ENCODE measurements around the gene NPBWR2. TPM values are rescaled to one million over a fixed set of nuclear protein-coding genes. Genes with fewer than 3 reads are reported as not detected.

Gene NPBWR2
- total RNA-seq: not detected in 2 replicates

GRCh38 chr20:64106981-64107735 lies at the start of gene NPBWR2:
Gene NPBWR2, minus strand, starts transcription at chr20:64107565. Its CDS starts 734 bp downstream, at chr20:64106831.

GRCh38 chr20:64083804-64084684 lies 23.3 kb downstream of the NPBWR2 start, which contains the start of gene LKAAEAR1:
Gene LKAAEAR1, minus strand, starts transcription at chr20:64084398. Its CDS starts 179 bp downstream, at chr20:64084219.

GRCh38 chr20:64080013-64080812 lies 27.2 kb downstream of the NPBWR2 start, which contains the start of gene OPRL1:
Gene OPRL1, plus strand, starts transcription at chr20:64080082. Its CDS starts 12,639 bp downstream, at chr20:64092721.

GRCh38 chr20:64079273-64080012 lies 27.9 kb downstream of the NPBWR2 start, which contains the start of gene RGS19:
Gene RGS19, minus strand, starts transcription at chr20:64079518. Its CDS starts 2,632 bp downstream, at chr20:64076886.

GRCh38 chr20:64062596-64063388 lies 44.6 kb downstream of the NPBWR2 start, which contains the start of gene TCEA2:
Gene TCEA2, plus strand, starts transcription at chr20:64063198. Its CDS starts 115 bp downstream, at chr20:64063313.

Other genes with a start within 250 kb of the NPBWR2 start
- gene ABHD16B, start 246.1 kb downstream of the NPBWR2 start, total RNA-seq: not detected in 2 replicates
- 92.1 and 109 TPM in 2 replicates for gene TPD52L2, start 242.3 kb downstream of the NPBWR2 start, total RNA-seq
- gene DNAJC5, start 212.4 kb downstream of the NPBWR2 start, total RNA-seq: 33.3 and 34.3 TPM in 2 replicates
- gene UCKL1, start 151.1 kb downstream of the NPBWR2 start, total RNA-seq: 9.9 and 12.8 TPM in 2 replicates
- 13.3 and 14.0 TPM in 2 replicates for gene ZNF512B, start 137.6 kb downstream of the NPBWR2 start, total RNA-seq
- not detected in 2 replicates for gene SAMD10, start 127.9 kb downstream of the NPBWR2 start, total RNA-seq
- gene PRPF6, start 126.4 kb downstream of the NPBWR2 start, total RNA-seq: 52.2 and 56.1 TPM in 2 replicates
- gene C20orf204, start 71.4 kb downstream of the NPBWR2 start, total RNA-seq: 0.34 and 0.87 TPM in 2 replicates
- gene SOX18, start 57.9 kb downstream of the NPBWR2 start, total RNA-seq: 1.7 and 3.2 TPM in 2 replicates
- gene TCEA2, start 44.4 kb downstream of the NPBWR2 start, total RNA-seq: 26.6 and 26.8 TPM in 2 replicates
- gene RGS19, start 28.0 kb downstream of the NPBWR2 start, total RNA-seq: 8.2 and 11.9 TPM in 2 replicates
- 0.34 and 0.44 TPM in 2 replicates for gene OPRL1, start 27.5 kb downstream of the NPBWR2 start, total RNA-seq
- 2.1 TPM in 2 replicates for gene LKAAEAR1, start 23.2 kb downstream of the NPBWR2 start, total RNA-seq
- not detected in 2 replicates for gene MYT1, start 56.9 kb upstream of the NPBWR2 start, total RNA-seq
- gene PCMTD2, start 148.2 kb upstream of the NPBWR2 start, total RNA-seq: 26.1 and 48.2 TPM in 2 replicates

All from cardiac ventricle fibroblast (primary cell).